Epithelial cell of esophagus (primary cell): ENCODE data around the gene COLQ.
A peak's percentile ranks its signal among the peaks of the same experiment; 100 is the strongest.

Source experiments
- DNase-seq: peaks from one replicate; pipeline ENCODE4 v3.0.0; 2010; ENCODE audit warnings: low read depth
- H3K4me3 ChIP-seq: 2 replicates; pipeline ENCODE4 v1.5.1; 2011; ENCODE audit warnings: mild to moderate bottlenecking, low read length, control low read depth
- TF ChIP-seq, protein P1 (sequence below): IDR thresholded peaks from 2 replicates; pipeline ENCODE4 v1.5.1; 2011; ENCODE audit warnings: low read depth, mild to moderate bottlenecking, low read length, control low read depth, inconsistent platforms; ENCODE audit not compliant: insufficient read depth; ENCODE audit errors: missing control alignments

The COLQ gene

DNA sequence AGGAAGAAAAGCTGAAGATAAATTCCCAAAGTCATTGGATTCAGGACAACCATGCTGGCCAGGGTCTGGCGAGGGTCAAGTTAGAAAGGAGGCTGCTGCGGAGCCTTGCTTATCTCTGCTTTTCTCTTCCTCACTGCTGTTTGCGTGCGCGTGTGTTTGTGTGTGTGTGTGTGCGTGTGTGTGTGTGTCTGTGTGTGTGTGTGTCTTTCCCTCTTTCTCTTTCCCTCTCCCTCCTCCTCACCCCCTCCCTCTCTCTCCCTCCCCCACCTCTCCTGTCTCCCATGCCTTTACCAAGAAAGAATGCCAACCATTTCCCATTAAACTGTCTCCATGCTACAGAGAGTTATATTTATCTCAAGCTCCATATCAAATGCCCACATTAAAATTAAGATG lies at the start of gene COLQ:
Gene COLQ, minus strand, starts transcription at position 134 of the 393 bp plus-strand sequence. Its CDS starts 81 bp downstream, at position 53.
- H3K4me3 ChIP-seq, result no peak within 1 kb of the TSS
- TF ChIP-seq, protein P1, sequence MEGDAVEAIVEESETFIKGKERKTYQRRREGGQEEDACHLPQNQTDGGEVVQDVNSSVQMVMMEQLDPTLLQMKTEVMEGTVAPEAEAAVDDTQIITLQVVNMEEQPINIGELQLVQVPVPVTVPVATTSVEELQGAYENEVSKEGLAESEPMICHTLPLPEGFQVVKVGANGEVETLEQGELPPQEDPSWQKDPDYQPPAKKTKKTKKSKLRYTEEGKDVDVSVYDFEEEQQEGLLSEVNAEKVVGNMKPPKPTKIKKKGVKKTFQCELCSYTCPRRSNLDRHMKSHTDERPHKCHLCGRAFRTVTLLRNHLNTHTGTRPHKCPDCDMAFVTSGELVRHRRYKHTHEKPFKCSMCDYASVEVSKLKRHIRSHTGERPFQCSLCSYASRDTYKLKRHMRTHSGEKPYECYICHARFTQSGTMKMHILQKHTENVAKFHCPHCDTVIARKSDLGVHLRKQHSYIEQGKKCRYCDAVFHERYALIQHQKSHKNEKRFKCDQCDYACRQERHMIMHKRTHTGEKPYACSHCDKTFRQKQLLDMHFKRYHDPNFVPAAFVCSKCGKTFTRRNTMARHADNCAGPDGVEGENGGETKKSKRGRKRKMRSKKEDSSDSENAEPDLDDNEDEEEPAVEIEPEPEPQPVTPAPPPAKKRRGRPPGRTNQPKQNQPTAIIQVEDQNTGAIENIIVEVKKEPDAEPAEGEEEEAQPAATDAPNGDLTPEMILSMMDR, result no peak
- no peak for DNase-seq

DNA sequence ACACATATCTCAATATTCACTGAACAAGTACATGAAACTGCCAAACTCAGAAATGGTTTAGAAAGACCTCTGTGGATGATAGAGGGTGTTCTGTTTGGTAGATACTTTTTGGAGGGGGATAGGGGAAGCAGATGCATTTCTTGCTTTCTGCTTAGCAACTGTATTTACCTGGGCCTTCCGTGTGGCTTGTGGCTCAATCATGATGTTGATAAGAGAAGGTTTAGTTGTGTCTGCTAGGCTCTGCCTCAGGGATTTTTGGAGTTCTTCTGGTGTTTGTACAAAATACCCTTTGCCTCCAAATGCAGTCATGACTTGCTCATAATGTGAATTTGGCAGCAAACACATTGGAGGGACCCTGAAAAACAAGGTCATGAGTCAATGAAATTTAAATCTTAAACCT lies 41.7 kb upstream of the COLQ start:
- TF ChIP-seq, protein P1, result no peak
- DNase-seq, result no peak
- no peak overlapping the region for H3K4me3 ChIP-seq

DNA sequence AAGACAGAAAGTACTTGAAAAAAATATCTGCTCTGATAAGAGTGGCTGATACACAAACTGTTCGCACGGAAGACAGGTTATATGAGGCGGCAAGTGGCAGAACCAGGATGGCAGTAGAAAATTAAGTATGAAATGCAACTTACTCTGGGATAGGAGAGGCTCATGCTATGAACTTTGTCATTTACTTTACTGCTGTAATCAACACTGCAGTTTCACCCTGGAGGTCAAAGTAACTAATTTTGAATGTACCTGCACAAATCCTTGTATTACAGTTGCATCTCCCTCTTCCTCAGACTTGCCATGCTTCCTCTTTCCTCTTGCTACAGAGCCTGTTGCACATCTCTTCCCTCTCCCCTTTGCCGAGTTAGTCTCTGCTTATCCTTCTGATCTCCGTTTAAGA lies 41.1 kb upstream of the COLQ start:
- DNase-seq, result no peak
- TF ChIP-seq, protein P1, result no peak
- no peak overlapping the region for H3K4me3 ChIP-seq

DNA sequence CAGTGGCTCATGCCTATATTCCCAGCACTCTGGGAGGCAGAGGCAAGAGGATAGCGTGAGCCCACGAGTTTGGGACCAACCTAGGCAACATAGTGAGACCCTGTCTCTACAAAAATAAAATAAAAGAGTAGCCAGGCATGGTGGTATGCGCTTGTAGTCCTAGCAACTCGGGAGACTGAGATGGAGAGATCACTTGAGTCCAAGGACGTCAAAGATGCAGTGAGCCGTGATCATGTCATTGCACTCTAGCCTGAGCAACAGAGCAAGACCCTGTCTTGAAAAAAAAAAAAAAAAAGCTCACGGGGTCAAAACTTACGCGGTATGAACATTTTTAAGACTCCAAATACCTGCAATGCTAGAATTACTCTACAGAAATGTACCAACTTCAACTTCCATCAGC lies 37.1 kb upstream of the COLQ start:
- H3K4me3 ChIP-seq, result no peak overlapping the region
- no peak for DNase-seq
- TF ChIP-seq, protein P1, result no peak

DNA sequence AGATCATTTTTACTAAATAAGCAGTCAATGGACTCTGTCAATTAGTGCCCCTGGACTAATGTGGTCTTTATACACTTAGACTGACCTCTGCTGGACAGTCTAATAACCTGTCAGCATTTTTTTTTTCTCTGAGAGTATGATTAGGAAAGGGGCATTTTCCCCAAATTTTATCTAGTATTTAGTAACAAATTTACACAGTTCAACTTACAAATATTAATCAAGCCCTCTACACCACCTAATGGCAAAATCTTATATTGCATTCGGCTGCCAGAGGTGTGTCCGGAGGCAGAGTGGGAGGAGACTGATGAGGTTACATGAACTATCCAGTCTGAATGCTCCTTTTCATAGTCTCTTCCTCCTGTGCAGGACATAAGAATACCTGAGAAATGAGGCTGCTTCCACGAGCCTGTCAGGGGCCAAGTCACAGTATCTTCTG lies 36.0 kb upstream of the COLQ start:
- DNase-seq, result peak; percentile 87
- no peak overlapping the region for H3K4me3 ChIP-seq
- TF ChIP-seq, protein P1, result peak; percentile 70

DNA sequence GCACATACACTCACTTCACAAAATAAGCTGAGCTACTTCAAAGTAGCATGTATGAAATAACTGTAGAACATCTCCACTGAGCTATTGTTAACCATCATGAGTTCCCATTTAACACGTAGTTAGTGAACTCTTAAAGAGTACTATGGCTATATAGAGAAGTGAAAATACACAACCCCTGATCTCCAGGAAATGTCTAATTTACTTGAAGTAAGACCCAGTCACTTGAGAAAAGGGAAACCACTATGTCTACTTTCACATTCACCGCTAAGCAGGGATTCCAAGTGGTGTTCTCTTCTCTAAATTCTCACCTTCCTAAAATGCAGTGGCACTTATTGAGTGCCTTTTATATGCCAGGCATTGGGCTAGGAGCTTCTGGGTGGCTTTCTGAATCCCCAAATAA lies 35.0 kb upstream of the COLQ start:
- H3K4me3 ChIP-seq, result no peak overlapping the region
- TF ChIP-seq, protein P1, result no peak
- no peak for DNase-seq

DNA sequence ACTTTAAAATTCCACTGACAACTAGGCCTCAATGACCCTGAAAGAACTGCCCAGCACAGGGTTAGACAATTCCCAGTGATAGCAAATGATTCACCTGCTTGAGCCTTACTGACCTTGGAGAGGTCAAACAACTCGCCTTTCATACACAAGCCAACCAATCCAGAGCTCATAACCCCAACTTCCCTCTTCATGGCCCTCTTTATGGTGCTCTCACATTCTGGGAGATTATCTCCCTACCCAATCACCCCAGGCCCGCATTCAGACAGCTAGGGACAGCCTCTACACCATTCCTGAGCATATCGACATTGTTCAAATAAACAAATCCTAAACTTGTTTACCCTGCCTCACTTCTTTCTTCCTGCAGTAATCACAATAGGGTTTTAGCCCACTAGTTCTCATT lies 32.2 kb upstream of the COLQ start:
- TF ChIP-seq, protein P1, result no peak
- no peak for DNase-seq
- H3K4me3 ChIP-seq, result no peak overlapping the region
